Measurements from ENCODE around the gene FAF1.

DNA sequence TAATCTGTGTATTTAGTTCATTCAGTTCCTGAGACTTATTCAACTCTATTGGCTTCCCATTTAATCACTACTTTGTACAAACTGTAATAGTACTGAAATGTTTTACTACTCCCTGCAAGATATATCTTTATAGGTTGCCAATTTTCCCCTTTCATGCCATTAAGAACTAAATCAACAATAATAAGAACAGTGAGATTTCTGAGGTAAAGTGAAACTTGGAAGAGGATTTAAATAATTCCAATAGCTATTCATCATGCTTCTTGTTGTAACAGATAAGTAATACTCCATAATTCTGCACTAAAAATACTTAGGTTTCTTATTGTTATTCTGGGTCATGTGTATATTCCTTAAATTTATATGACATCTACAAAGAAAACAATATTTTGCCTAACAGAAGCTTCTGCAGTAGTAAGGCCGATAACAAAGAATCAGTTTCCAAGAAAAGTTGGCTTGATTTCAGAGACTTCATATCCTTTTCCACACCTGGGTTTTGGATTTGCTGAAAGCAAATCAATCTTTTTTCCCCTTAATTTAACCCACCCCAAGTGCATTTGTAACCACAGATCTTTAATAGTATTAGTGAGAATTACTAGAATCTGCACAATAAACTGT is 258.3 kb downstream of the FAF1 start:
- TF ChIP-seq, protein P1, sequence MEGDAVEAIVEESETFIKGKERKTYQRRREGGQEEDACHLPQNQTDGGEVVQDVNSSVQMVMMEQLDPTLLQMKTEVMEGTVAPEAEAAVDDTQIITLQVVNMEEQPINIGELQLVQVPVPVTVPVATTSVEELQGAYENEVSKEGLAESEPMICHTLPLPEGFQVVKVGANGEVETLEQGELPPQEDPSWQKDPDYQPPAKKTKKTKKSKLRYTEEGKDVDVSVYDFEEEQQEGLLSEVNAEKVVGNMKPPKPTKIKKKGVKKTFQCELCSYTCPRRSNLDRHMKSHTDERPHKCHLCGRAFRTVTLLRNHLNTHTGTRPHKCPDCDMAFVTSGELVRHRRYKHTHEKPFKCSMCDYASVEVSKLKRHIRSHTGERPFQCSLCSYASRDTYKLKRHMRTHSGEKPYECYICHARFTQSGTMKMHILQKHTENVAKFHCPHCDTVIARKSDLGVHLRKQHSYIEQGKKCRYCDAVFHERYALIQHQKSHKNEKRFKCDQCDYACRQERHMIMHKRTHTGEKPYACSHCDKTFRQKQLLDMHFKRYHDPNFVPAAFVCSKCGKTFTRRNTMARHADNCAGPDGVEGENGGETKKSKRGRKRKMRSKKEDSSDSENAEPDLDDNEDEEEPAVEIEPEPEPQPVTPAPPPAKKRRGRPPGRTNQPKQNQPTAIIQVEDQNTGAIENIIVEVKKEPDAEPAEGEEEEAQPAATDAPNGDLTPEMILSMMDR (IDR thresholded peaks at IDR 0.05; ENCODE audit: control extremely low read depth in 1 of 3, insufficient read depth in 1 of 3, low read depth in 1 of 3, low read length in 3 of 3) = no peak
- TF ChIP-seq KDM1A (IDR thresholded peaks at IDR 0.05; ENCODE audit: borderline replicate concordance, low read length) (no peak), CBX8 (IDR thresholded peaks at IDR 0.05; ENCODE audit: borderline replicate concordance, low read depth, low read length) (no peak), RNF2 (IDR thresholded peaks at IDR 0.05; ENCODE audit: borderline replicate concordance, low read depth, low read length, missing control alignments, poor library complexity, severe bottlenecking) (no peak), CREB1 (IDR thresholded peaks at IDR 0.05) (no peak)

All from H1 (cell line).